ENCODE measurements around the gene LZTR1. TPM values are rescaled to one million over a fixed set of nuclear protein-coding genes. Genes with fewer than 3 reads are reported as not detected.

Gene LZTR1
- total and polyA plus RNA-seq, 2 experiments from 2014 or later, result 9.2 to 39.9 TPM

DNA sequence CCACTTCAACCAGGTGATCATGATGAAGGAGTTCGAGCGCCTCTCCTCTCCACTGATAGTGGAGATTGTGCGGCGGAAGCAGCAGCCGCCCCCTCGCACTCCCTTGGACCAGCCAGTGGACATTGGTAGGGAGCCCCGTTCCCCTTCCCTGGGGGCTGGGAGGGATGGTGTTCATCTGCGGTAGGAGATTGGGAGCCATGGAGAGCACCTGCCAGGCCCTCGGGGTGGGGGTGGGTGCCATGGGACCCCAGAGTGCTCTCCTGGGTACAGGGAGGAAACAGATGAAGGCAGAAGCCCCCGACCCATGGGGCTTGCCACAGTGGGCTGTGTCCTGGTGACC, 12.8 kb downstream of the LZTR1 start:
- no peaks in the 10 kb centered on the region for H3K4me1 ChIP-seq (ENCODE audit: insufficient read depth)
- no peaks in the 10 kb centered on the region for H3K79me2 ChIP-seq (replicated peaks; ENCODE audit: insufficient read depth)

More for the DNA sequence above, 12.8 kb downstream of the LZTR1 start:
- Histone ChIP-seq H3K27ac (ENCODE audit: low read depth) (no peak overlapping the region), H3K9me2 (ENCODE audit: insufficient read depth) (no peaks in the 10 kb centered on the region), H4K20me1 (replicated peaks; ENCODE audit: insufficient read depth) (no peaks in the 10 kb centered on the region), H3F3A (replicated peaks; ENCODE audit: low read depth) (no peaks in the 10 kb centered on the region), H3K36me3 (ENCODE audit: insufficient read depth) (no peaks in the 10 kb centered on the region), H3K27me3 (ENCODE audit: insufficient read depth) (no peaks in the 10 kb centered on the region), H3K4me3 (no peak overlapping the region), H2AFZ (no peak overlapping the region), H3K4me2 (no peak overlapping the region)
- no peaks in the 10 kb centered on the region; the same call in 2 of the 3 replicates for H3K4me1 Mint-ChIP-seq
- no peaks in the 10 kb centered on the region for H3K9me3 Mint-ChIP-seq
- peaks cover 7% of the 10 kb centered on the region for H3K27me3 Mint-ChIP-seq (ENCODE audit: insufficient read depth, low read depth, poor library complexity)
- TF ChIP-seq JUNB (IDR thresholded peaks at IDR 0.05; ENCODE audit: unreplicated experiment), result no peak
- TF ChIP-seq, protein P1, sequence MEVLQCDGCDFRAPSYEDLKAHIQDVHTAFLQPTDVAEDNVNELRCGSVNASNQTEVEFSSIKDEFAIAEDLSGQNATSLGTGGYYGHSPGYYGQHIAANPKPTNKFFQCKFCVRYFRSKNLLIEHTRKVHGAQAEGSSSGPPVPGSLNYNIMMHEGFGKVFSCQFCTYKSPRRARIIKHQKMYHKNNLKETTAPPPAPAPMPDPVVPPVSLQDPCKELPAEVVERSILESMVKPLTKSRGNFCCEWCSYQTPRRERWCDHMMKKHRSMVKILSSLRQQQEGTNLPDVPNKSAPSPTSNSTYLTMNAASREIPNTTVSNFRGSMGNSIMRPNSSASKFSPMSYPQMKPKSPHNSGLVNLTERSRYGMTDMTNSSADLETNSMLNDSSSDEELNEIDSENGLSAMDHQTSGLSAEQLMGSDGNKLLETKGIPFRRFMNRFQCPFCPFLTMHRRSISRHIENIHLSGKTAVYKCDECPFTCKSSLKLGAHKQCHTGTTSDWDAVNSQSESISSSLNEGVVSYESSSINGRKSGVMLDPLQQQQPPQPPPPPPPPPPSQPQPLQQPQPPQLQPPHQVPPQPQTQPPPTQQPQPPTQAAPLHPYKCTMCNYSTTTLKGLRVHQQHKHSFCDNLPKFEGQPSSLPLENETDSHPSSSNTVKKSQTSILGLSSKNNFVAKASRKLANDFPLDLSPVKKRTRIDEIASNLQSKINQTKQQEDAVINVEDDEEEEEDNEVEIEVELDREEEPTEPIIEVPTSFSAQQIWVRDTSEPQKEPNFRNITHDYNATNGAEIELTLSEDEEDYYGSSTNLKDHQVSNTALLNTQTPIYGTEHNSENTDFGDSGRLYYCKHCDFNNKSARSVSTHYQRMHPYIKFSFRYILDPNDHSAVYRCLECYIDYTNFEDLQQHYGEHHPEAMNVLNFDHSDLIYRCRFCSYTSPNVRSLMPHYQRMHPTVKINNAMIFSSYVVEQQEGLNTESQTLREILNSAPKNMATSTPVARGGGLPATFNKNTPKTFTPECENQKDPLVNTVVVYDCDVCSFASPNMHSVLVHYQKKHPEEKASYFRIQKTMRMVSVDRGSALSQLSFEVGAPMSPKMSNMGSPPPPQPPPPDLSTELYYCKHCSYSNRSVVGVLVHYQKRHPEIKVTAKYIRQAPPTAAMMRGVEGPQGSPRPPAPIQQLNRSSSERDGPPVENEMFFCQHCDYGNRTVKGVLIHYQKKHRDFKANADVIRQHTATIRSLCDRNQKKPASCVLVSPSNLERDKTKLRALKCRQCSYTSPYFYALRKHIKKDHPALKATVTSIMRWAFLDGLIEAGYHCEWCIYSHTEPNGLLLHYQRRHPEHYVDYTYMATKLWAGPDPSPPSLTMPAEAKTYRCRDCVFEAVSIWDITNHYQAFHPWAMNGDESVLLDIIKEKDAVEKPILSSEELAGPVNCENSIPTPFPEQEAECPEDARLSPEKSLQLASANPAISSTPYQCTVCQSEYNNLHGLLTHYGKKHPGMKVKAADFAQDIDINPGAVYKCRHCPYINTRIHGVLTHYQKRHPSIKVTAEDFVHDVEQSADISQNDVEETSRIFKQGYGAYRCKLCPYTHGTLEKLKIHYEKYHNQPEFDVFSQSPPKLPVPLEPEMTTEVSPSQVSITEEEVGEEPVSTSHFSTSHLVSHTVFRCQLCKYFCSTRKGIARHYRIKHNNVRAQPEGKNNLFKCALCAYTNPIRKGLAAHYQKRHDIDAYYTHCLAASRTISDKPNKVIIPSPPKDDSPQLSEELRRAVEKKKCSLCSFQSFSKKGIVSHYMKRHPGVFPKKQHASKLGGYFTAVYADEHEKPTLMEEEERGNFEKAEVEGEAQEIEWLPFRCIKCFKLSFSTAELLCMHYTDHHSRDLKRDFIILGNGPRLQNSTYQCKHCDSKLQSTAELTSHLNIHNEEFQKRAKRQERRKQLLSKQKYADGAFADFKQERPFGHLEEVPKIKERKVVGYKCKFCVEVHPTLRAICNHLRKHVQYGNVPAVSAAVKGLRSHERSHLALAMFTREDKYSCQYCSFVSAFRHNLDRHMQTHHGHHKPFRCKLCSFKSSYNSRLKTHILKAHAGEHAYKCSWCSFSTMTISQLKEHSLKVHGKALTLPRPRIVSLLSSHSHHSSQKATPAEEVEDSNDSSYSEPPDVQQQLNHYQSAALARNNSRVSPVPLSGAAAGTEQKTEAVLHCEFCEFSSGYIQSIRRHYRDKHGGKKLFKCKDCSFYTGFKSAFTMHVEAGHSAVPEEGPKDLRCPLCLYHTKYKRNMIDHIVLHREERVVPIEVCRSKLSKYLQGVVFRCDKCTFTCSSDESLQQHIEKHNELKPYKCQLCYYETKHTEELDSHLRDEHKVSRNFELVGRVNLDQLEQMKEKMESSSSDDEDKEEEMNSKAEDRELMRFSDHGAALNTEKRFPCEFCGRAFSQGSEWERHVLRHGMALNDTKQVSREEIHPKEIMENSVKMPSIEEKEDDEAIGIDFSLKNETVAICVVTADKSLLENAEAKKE (CRISPR knock-in tag; IDR thresholded peaks at IDR 0.05), result no peak
- H3K27ac Mint-ChIP-seq, result no peak overlapping the region
- ATAC-seq (no peak), DNase-seq (ENCODE audit: low spot score) (no peak)
- H3K36me3 Mint-ChIP-seq (ENCODE audit: low read depth), result peaks cover 20% of the 10 kb centered on the region; the same call in 2 of the 3 replicates
- no peak overlapping the region; the same call in 2 of the 3 replicates for H3K4me3 Mint-ChIP-seq
